ENCODE measurements around the gene MVD.

The MVD gene

DNA sequence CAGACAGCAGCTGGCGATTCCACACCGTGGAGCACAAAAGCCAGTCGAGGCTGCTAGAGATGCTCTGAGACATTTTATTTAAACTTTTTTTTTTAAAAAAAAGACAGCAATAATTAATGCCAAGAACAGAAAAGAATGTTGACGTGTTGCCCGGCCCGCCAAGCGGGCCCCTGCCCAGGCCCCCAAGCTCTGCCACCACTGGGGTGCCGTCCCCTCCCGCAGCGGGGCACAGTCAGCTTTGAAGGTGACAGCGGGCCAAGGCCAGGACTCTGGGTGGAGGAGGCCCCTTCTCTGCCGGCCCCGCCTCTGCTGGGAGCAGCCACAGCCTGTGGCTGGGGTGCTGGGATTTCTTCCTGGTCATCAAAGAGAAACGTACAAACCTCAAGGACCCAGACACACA is 33.5 kb upstream of the MVD start:
- Histone ChIP-seq H3K4me3 (ENCODE audit: low read depth, low read length) (no peak overlapping the region), H3K9ac (ENCODE audit: low read length) (no peak overlapping the region), H3K36me3 (ENCODE audit: control insufficient read depth, insufficient read depth, low read length) (peaks cover 44% of the 10 kb centered on the region), H3K27ac (ENCODE audit: low read depth, low read length) (no peak overlapping the region), H3K9me3 (ENCODE audit: control insufficient read depth, insufficient read depth, low read depth, low read length) (no peaks in the 10 kb centered on the region), H3K4me1 (ENCODE audit: control insufficient read depth, insufficient read depth, low read length) (no peaks in the 10 kb centered on the region), H3K27me3 (ENCODE audit: control insufficient read depth, insufficient read depth, low read length) (no peaks in the 10 kb centered on the region)

DNA sequence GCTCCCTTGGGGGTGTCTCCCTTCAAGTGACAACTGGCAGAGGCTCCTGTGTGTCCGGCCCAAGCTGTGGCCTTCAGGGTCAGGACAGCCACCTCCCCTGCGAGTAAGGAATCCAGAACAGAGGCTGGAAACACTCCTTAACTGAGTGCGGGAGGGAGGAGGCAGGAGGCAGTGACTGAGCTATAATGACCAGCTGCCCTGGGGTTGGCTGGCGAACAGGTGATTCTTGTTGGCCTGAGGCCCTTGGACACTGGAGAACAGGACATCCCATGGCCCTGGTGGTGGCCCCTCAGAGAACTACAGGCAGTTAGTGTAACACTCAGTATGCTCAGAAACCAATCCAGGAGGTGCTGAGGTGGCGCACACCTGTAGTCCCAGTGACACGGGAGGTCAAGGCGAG is 32.9 kb upstream of the MVD start:
- H3K4me3 ChIP-seq (ENCODE audit: low read depth, low read length) = no peak overlapping the region
- H3K36me3 ChIP-seq (ENCODE audit: control insufficient read depth, insufficient read depth, low read length) = peaks cover 43% of the 10 kb centered on the region
- H3K4me1 ChIP-seq (ENCODE audit: control insufficient read depth, insufficient read depth, low read length) = no peaks in the 10 kb centered on the region
- H3K9me3 ChIP-seq (ENCODE audit: control insufficient read depth, insufficient read depth, low read depth, low read length) = no peaks in the 10 kb centered on the region
- no peak overlapping the region for H3K27ac ChIP-seq (ENCODE audit: low read depth, low read length)
- no peak overlapping the region for H3K9ac ChIP-seq (ENCODE audit: low read length)
- H3K27me3 ChIP-seq (ENCODE audit: control insufficient read depth, insufficient read depth, low read length) = peaks cover 3% of the 10 kb centered on the region; the same call in 1 of the 2 replicates

DNA sequence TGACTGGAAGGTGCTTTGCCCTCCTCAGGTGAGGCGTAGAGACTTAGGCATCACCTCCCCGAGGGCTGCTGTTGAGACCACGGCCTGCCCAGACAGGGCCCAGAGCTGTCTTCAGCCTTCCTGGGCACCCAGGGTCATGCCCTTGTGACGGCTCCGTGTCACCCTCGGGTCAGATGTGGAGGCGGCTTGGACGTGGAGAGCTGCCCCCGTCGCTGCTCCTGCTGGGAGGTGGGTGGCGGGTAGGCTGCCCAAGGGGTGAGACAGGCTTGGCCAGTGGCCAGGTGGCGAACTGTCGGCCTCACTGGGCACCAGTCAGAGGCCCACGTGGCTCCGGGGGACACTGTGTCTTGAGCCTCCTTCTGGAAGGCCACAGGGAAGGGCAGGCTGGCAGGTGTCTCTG is 32.3 kb upstream of the MVD start:
- Histone ChIP-seq H3K36me3 (ENCODE audit: control insufficient read depth, insufficient read depth, low read length) (peaks cover 37% of the 10 kb centered on the region), H3K9ac (ENCODE audit: low read length) (no peak overlapping the region)

DNA sequence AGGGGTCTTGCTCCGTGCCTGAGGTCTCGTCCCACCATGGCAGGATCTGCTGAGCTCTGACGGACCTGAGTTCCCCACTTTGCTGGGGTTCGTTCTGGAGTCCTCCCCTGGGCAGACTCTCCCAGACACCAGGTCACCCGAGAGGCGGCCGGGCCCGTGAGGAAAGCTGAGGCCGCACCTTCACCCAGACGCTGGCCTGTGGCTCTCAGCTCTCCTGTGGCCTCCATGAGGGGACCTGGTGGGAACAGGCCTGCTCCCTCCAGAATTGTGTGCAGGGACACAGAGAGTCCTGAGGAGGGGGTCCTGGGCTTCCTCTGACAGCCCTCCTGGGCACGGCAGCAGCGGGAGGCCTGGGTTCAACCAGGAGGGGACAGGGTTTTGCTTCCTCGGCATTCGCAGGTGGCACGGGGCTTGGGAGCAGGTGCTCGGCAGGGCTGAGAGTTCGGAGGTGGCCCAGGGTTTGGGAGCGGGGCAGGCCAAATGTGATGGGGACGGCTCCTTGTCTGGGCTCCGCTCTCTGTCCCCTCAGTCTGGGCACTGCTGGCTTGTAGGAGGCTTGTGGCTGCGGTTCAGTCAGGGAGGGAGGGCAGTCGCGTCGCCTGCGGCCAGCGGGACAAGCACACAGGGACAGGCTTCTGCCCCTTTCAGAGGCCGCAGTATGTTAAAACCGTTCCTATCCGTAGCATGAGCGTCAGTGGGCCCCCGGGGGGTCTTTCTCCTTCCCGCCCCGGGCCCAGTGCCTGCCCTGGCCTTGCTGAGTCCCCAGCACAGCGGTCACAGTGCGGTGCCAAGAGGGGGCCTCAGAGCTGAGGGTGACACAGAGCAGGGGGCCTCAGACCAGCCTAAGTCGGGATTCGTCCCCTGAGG is 31.6 kb upstream of the MVD start:
- no peak overlapping the region for H3K9ac ChIP-seq (ENCODE audit: low read length)

More for the DNA sequence above, 32.3 kb upstream of the MVD start:
- H3K27me3 ChIP-seq (ENCODE audit: control insufficient read depth, insufficient read depth, low read length) = peaks cover 9% of the 10 kb centered on the region; the same call in 1 of the 2 replicates
- H3K27ac ChIP-seq (ENCODE audit: low read depth, low read length) = no peak overlapping the region
- H3K4me1 ChIP-seq (ENCODE audit: control insufficient read depth, insufficient read depth, low read length) = no peaks in the 10 kb centered on the region
- no peaks in the 10 kb centered on the region for H3K9me3 ChIP-seq (ENCODE audit: control insufficient read depth, insufficient read depth, low read depth, low read length)
- no peak overlapping the region for H3K4me3 ChIP-seq (ENCODE audit: low read depth, low read length)

DNA sequence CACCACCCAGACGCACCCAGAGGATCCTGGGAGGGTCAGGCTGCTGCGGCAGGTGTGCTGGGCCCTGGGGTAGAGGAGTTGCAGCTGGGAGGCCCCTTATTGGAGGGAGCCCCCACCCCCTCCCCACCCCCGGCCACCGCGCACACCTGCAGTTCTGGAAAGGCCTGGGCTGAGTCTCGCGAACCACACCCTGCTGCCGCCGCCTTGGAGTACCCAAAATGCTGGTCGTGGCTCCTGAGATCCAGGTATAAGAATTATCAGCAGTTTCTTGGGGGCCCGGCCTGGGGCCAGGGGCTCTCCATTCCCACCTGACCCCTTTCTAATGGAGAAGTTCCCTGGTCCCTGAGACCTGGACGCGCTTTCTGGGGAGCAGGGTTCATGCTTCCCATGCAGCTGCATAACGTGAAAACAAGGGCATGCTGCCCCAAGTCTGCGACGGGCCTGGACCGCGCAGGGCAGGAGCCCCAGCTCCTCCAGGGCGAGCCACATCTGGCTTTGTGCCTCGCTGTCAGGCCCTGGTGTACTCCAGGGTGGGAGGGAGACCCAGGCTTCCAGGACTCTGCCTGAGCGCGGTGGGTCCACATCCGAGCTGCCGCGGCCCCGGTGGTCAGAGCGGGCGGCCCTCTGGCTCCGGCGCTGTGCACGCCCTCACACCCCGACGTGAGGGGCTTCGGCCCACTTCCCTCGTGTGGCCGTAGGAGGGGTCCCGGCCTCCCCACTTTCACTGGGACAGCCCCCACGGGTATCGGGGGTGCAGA is 30.7 kb upstream of the MVD start:
- no peak overlapping the region for H3K9ac ChIP-seq (ENCODE audit: low read length)
- peaks cover 19% of the 10 kb centered on the region; the same call in 1 of the 2 replicates for H3K27me3 ChIP-seq (ENCODE audit: control insufficient read depth, insufficient read depth, low read length)
- H3K4me1 ChIP-seq (ENCODE audit: control insufficient read depth, insufficient read depth, low read length) = 0 out of 2 replicates have a peak, but pooled peaks cover 1% of the 10 kb centered on the region
- H3K9me3 ChIP-seq (ENCODE audit: control insufficient read depth, insufficient read depth, low read depth, low read length) = no peaks in the 10 kb centered on the region
- H3K36me3 ChIP-seq (ENCODE audit: control insufficient read depth, insufficient read depth, low read length) = peaks cover 22% of the 10 kb centered on the region
- H3K27ac ChIP-seq (ENCODE audit: low read depth, low read length) = no peak overlapping the region
- no peak overlapping the region for H3K4me3 ChIP-seq (ENCODE audit: low read depth, low read length)

More for the DNA sequence above, 31.6 kb upstream of the MVD start:
- Histone ChIP-seq H3K27me3 (ENCODE audit: control insufficient read depth, insufficient read depth, low read length) (peaks cover 12% of the 10 kb centered on the region; the same call in 1 of the 2 replicates), H3K9me3 (ENCODE audit: control insufficient read depth, insufficient read depth, low read depth, low read length) (no peaks in the 10 kb centered on the region), H3K27ac (ENCODE audit: low read depth, low read length) (no peak overlapping the region), H3K36me3 (ENCODE audit: control insufficient read depth, insufficient read depth, low read length) (peaks cover 30% of the 10 kb centered on the region), H3K4me3 (ENCODE audit: low read depth, low read length) (no peak overlapping the region), H3K4me1 (ENCODE audit: control insufficient read depth, insufficient read depth, low read length) (no peaks in the 10 kb centered on the region)

DNA sequence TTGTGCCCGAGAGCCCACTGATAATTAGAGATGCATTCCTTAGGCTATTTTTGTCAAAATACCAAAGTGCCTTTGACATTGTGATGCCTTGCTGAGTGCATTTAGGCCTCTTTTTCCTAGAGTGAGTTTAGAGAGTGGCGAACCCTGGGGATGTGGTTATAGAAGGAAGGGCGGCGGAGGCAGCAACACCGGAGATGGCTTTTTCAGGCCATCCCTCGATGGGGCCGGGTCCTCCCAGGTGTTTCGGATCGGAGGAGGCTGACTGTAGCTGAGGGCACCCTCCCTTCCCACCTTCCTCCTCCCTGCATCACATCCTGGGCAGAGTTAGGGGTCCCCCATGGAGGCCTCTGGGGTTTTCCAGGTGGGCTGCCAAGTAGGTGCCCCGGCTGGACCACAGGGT is 30.0 kb upstream of the MVD start:
- peaks cover 9% of the 10 kb centered on the region; the same call in 1 of the 2 replicates for H3K4me1 ChIP-seq (ENCODE audit: control insufficient read depth, insufficient read depth, low read length)
- peaks cover 14% of the 10 kb centered on the region for H3K36me3 ChIP-seq (ENCODE audit: control insufficient read depth, insufficient read depth, low read length)
- H3K4me3 ChIP-seq (ENCODE audit: low read depth, low read length) = no peak overlapping the region
- H3K9me3 ChIP-seq (ENCODE audit: control insufficient read depth, insufficient read depth, low read depth, low read length) = no peaks in the 10 kb centered on the region
- peaks cover 27% of the 10 kb centered on the region for H3K27me3 ChIP-seq (ENCODE audit: control insufficient read depth, insufficient read depth, low read length)
- H3K27ac ChIP-seq (ENCODE audit: low read depth, low read length) = no peak overlapping the region
- H3K9ac ChIP-seq (ENCODE audit: low read length) = no peak overlapping the region

DNA sequence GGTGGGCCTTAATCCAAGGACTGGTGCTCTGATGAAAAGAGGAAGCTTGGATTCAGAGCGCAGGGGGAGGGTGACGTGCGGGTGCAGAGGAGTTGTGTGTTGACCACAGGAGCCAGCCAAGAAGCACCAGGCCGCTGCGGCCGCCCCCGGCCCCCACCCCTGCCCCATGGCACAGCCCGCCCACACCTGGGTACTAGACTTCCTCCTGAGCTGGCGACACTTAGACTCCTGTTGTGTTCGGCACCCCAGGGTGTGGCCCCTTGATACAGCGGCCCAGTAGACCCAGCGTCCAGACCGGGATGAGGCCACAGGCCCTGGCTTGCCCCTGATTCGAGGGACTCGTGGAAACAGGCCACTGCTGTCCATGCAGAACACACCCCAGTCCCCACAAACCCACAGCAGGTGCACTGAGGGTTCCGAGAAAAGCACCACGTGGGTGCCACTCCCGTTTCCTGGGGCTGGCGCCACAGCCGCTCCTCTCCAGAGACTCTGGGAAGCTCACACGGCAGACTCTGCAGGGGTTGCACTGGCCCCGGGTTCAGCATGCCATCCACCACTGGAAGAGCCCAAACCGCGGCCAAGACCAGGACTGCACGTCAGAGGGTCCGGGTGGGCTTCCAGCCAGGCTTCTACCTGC is 29.2 kb upstream of the MVD start:
- Histone ChIP-seq H3K9ac (ENCODE audit: low read length) (no peak overlapping the region), H3K9me3 (ENCODE audit: control insufficient read depth, insufficient read depth, low read depth, low read length) (no peaks in the 10 kb centered on the region), H3K27ac (ENCODE audit: low read depth, low read length) (no peak overlapping the region), H3K4me3 (ENCODE audit: low read depth, low read length) (no peak overlapping the region), H3K4me1 (ENCODE audit: control insufficient read depth, insufficient read depth, low read length) (peaks cover 10% of the 10 kb centered on the region; the same call in 1 of the 2 replicates), H3K36me3 (ENCODE audit: control insufficient read depth, insufficient read depth, low read length) (peaks cover 7% of the 10 kb centered on the region; the same call in 1 of the 2 replicates), H3K27me3 (ENCODE audit: control insufficient read depth, insufficient read depth, low read length) (peaks cover 35% of the 10 kb centered on the region)

DNA sequence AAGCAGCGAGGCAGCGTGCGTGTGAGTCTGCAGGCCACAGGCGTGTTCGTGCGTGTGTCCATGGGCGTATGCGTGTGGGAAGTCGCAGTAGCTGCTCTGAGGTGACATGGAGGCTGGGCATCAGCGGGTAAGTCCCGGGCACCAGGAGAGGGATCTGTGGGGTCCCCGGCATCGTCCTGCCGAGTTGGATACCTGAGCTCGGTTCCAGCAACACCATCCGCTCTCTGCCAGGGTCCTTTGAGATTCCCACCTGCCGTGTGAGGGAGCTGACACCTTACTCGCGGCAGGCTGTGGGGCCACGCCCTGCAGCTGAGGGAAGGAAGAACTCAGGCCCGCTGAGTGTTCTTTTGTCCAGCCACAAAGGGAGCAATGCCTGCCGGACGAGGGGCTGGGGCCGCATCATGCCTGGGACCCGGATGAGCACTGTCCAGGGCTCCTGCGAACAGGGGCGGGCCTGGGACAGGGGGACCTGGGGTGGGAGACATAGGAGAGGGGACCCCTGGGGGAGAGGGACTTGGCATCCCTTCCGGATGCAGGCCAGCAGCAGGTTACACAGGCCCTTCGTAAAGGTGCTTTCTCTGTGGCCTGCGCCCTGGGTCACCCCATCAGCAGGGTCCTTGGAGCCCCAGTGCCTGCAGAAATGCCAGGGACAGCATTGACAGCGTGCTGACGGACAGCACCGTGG is 28.4 kb upstream of the MVD start:
- Histone ChIP-seq H3K9ac (ENCODE audit: low read length) (no peak overlapping the region), H3K27me3 (ENCODE audit: control insufficient read depth, insufficient read depth, low read length) (peaks cover 41% of the 10 kb centered on the region), H3K36me3 (ENCODE audit: control insufficient read depth, insufficient read depth, low read length) (peaks cover 3% of the 10 kb centered on the region; the same call in 1 of the 2 replicates), H3K9me3 (ENCODE audit: control insufficient read depth, insufficient read depth, low read depth, low read length) (no peaks in the 10 kb centered on the region), H3K4me1 (ENCODE audit: control insufficient read depth, insufficient read depth, low read length) (peaks cover 10% of the 10 kb centered on the region; the same call in 1 of the 2 replicates), H3K4me3 (ENCODE audit: low read depth, low read length) (no peak overlapping the region), H3K27ac (ENCODE audit: low read depth, low read length) (no peak overlapping the region)

DNA sequence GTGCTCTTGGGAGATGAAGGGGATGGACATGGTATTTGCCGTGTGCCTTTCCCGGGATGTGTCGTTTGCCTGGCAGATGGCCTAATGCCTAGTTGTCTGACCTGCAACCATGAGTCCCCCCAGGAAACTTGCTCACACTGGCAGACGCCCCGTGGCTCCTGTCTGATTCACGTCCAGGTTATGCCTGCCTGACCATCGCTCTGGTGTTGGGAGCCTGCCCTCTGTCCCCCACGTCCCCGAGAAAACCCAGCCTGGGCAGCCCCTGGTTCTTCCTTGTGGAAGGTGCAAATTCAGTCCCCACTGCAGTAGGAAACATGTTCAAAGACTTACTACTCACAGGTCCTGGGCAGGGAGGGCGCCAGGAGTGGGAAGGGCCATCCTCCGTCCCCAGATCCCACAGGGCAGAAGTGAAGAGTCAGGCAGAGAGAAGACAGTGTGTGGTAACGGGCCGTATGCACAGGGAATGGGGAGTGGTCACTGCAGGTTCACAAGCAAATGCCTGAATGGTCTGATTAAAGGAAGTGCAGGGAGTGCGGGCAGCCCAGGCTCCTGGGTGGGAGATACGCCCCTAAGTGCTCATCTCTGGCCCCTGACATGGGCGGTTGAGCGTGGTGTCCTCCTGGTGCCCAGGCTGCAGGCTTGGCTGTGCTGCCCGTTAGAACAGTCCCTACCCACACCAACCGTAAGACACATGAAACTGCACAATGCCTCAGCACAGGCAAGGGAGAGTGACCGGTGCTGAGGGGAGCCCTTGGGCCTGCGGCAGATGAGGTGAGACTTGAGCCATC is 27.6 kb upstream of the MVD start:
- Histone ChIP-seq H3K9me3 (ENCODE audit: control insufficient read depth, insufficient read depth, low read depth, low read length) (no peaks in the 10 kb centered on the region), H3K27me3 (ENCODE audit: control insufficient read depth, insufficient read depth, low read length) (peaks cover 48% of the 10 kb centered on the region), H3K9ac (ENCODE audit: low read length) (no peak overlapping the region), H3K27ac (ENCODE audit: low read depth, low read length) (no peak overlapping the region), H3K36me3 (ENCODE audit: control insufficient read depth, insufficient read depth, low read length) (no peaks in the 10 kb centered on the region), H3K4me3 (ENCODE audit: low read depth, low read length) (no peak overlapping the region), H3K4me1 (ENCODE audit: control insufficient read depth, insufficient read depth, low read length) (peaks cover 10% of the 10 kb centered on the region; the same call in 1 of the 2 replicates)

Data from HUES6 (cell line).